K562 (cell line): ENCODE results near the gene SIRT4. TPM values are rescaled to one million over a fixed set of nuclear protein-coding genes. Genes with fewer than 3 reads are reported as not detected.
A peak's percentile ranks its signal among the peaks of the same experiment; 100 is the strongest.

Experiments used
- ATF7 ChIP-seq: fragments of 450-650 bp; IDR thresholded peaks from 2 replicates; pipeline ENCODE4 v1.7.1; 2014; ENCODE audit warnings: mild to moderate bottlenecking, moderate library complexity
- CBX1 ChIP-seq: sonication (generic); IDR thresholded peaks from 2 replicates; pipeline ENCODE4 v1.6.1; 2016; ENCODE audit warnings: antibody characterized with exemption, low read depth, mild to moderate bottlenecking
- CREB5 ChIP-seq: fragments of 250-450 bp; sonication (Bioruptor Pico); IDR thresholded peaks from 2 replicates; pipeline ENCODE4 v1.5.0; 2020; ENCODE audit warnings: mild to moderate bottlenecking
- FOXP1 ChIP-seq: sonication (generic); formaldehyde crosslinking; IDR thresholded peaks from 2 replicates; pipeline ENCODE4 v1.8.0; 2022; ENCODE audit warnings: mild to moderate bottlenecking, missing genetic modification reagents
- NELFE ChIP-seq: IDR thresholded peaks from 2 replicates; pipeline ENCODE4 v1.6.1; 2011; ENCODE audit warnings: mild to moderate bottlenecking; ENCODE audit not compliant: insufficient read depth, insufficient read length
- NRF1 ChIP-seq, 2 experiments: fragments of 450-650 bp; IDR thresholded peaks in 1 of 2; conservative IDR thresholded peaks in 1 of 2; 2 replicates each; pipeline ENCODE4 v1.6.1; 2014; ENCODE audit warnings: mild to moderate bottlenecking in 2 of 2
- RBBP5 ChIP-seq: fragments of 200-600 bp; sonication (generic); IDR thresholded peaks from 2 replicates; pipeline ENCODE4 v1.6.1; 2012; ENCODE audit warnings: borderline replicate concordance, mild to moderate bottlenecking, low read length, control low read depth, inconsistent platforms; ENCODE audit not compliant: insufficient read depth, poor library complexity, severe bottlenecking
- RNF2 ChIP-seq: sonication (generic); IDR thresholded peaks from 2 replicates; pipeline ENCODE4 v1.6.1; 2016
- SMARCA4 ChIP-seq: fragments of 450-650 bp; IDR thresholded peaks from 2 replicates; pipeline ENCODE4 v1.6.1; 2016
- TAF9B ChIP-seq: fragments of 450-650 bp; IDR thresholded peaks from 2 replicates; pipeline ENCODE4 v1.6.1; 2018; ENCODE audit warnings: mild to moderate bottlenecking; ENCODE audit not compliant: partially characterized antibody
- TOE1 ChIP-seq, 2 experiments: fragments of 450-650 bp in 1 of 2; sonication (generic) in 1 of 2; formaldehyde crosslinking in 1 of 2; IDR thresholded peaks; 2 replicates each; pipeline versions ENCODE4 v1.7.1 to v1.8.0; 2016 to 2022; ENCODE audit warnings: borderline replicate concordance in 2 of 2, mild to moderate bottlenecking in 2 of 2, antibody characterized with exemption in 1 of 2, inconsistent platforms in 1 of 2, low read depth in 1 of 2, missing genetic modification reagents in 1 of 2, moderate library complexity in 1 of 2
- YBX1 ChIP-seq: fragments of 450-650 bp; IDR thresholded peaks from 2 replicates; pipeline ENCODE4 v1.7.1; 2016; ENCODE audit warnings: mild to moderate bottlenecking
- ZBTB40 ChIP-seq, 2 experiments: fragments of 450-650 bp in 1 of 2; sonication (generic) in 1 of 2; formaldehyde crosslinking in 1 of 2; IDR thresholded peaks; 2 replicates each; pipeline versions ENCODE4 v1.7.1 to v1.9.0; 2016 to 2022; ENCODE audit warnings: inconsistent platforms in 1 of 2, mild to moderate bottlenecking in 1 of 2, missing genetic modification reagents in 1 of 2
- ZFX ChIP-seq: sonication (generic); formaldehyde crosslinking; IDR thresholded peaks from 2 replicates; pipeline ENCODE4 v1.8.0; 2022; ENCODE audit warnings: mild to moderate bottlenecking, missing genetic modification reagents, moderate library complexity
- ZNF584 ChIP-seq: fragments of 200-800 bp; sonication (Bioruptor generic); IDR thresholded peaks from 2 replicates; pipeline ENCODE4 v1.6.1; 2016; ENCODE audit warnings: low read depth, mild to moderate bottlenecking, missing genetic modification characterization, missing compliant biosample characterization
- polyA plus RNA-seq, 8 experiments: library from polyadenylated mRNA; depleted of rRNA in 4 of 8; stranded (reverse) in 5 of 8; unstranded in 3 of 8; fragments of >200 nt; fragmentation: Nextera tagmentation in 2 of 8; fragmentation: Illumina TruSeq in 1 of 8; extraction: Ambion mirVana in 2 of 8; extraction: Trizol in 1 of 8; gene quantifications; 2 replicates each; pipeline versions ENCODE4 v1.2.1 to v1.2.3, GENCODE V29; 2011 to 2014; ENCODE audit warnings: inconsistent platforms in 1 of 8, missing spikeins in 1 of 8
- total RNA-seq, 7 experiments: library from RNA; depleted of rRNA in 6 of 7; stranded (reverse); fragments of >200 nt in 6 of 7; fragmentation: Illumina TruSeq in 2 of 7; extraction: Trizol in 2 of 7; gene quantifications; 2 replicates each; pipeline versions ENCODE4 v1.2.1 to v1.2.3, GENCODE V29; 2011 to 2021; ENCODE audit warnings: low replicate concordance in 1 of 7

Gene SIRT4
- total and polyA plus RNA-seq, 9 of the 15 experiments (the other 6 are each of a cell fraction or from before 2014, with no cell fraction given), result 0.86 to 5.2 (median 2.4) TPM

- TF ChIP-seq ZBTB40 (IDR thresholded peaks at IDR 0.05) (peak; percentile 28; the same call in 1 of the 2 replicates), ZBTB40 (CRISPR knock-in tag; IDR thresholded peaks at IDR 0.05) (no peak), CREB5 (CRISPR knock-in tag) (no peak), NRF1 (conservative IDR thresholded peaks at IDR 0.05 in 1 of 2, IDR thresholded peaks at IDR 0.05 in 1 of 2) (peak; percentile 98 to 99), RNF2 (peak; percentile 59; the same call in 1 of the 2 replicates), CBX1 (no peak), ZFX (CRISPR knock-in tag) (peak; percentile 37), FOXP1 (CRISPR knock-in tag) (peak; percentile 81; the same call in 1 of the 2 replicates), ZNF584 (CRISPR knock-in tag) (0 out of 2 replicates have a peak, but pooled peaks have one; percentile 54), TOE1 (IDR thresholded peaks at IDR 0.05; ENCODE audit: borderline replicate concordance) (peak; percentile 100), TOE1 (CRISPR knock-in tag; IDR thresholded peaks at IDR 0.05; ENCODE audit: borderline replicate concordance, low read depth) (peak; percentile 82; the same call in 1 of the 2 replicates), RBBP5 (peak; percentile 54), SMARCA4 (peak; percentile 54), YBX1 (no peak), NELFE (no peak), TAF9B (peak; percentile 88), ATF7 (peak; percentile 99)
Observed at GRCh38 chr12:120317224-120318105, 15.3 kb downstream of the SIRT4 start (continued).
